ENCODE measurements around the gene SPEN.
A peak's percentile ranks its signal among the peaks of the same experiment; 100 is the strongest.

Gene SPEN

DNA sequence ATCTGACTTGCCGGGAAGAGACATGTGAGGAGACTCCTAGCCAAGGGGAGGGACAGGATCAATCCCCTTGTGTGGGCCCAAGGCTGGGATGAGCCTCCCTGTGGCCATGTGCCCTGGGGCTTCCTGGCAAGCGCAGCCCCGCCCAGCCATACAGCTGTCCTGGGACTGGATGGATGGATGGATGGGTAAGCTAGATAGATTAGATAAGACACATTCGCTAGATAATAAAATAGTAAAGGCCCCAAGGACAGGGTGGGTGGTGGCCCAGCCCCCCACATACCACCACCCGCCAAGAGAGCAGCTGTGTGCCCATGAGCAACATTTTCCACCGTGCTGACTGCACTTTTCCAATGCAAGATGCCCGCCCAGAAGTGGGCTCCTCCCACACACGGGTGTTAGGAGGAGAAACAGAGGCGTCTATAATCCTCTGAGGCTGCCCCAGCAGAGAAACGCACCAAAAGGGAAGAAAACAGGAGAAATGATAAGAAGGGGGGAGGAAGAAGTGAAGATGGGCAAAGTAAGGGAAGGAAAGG, 103.3 kb downstream of the SPEN start:
- WGBS, 2 experiments (ENCODE audit: insufficient coverage in 2 of 2): 74 to 90% methylated on average over 5 to 7 of the region's 10 CpGs
- no peak overlapping the region for H3K4me3 ChIP-seq (ENCODE audit: extremely low read depth, insufficient read depth, low read length, poor library complexity, severe bottlenecking)
- peak overlapping the region; percentile 90 for H3K27ac ChIP-seq (ENCODE audit: low read depth, low read length, severe bottlenecking)

DNA sequence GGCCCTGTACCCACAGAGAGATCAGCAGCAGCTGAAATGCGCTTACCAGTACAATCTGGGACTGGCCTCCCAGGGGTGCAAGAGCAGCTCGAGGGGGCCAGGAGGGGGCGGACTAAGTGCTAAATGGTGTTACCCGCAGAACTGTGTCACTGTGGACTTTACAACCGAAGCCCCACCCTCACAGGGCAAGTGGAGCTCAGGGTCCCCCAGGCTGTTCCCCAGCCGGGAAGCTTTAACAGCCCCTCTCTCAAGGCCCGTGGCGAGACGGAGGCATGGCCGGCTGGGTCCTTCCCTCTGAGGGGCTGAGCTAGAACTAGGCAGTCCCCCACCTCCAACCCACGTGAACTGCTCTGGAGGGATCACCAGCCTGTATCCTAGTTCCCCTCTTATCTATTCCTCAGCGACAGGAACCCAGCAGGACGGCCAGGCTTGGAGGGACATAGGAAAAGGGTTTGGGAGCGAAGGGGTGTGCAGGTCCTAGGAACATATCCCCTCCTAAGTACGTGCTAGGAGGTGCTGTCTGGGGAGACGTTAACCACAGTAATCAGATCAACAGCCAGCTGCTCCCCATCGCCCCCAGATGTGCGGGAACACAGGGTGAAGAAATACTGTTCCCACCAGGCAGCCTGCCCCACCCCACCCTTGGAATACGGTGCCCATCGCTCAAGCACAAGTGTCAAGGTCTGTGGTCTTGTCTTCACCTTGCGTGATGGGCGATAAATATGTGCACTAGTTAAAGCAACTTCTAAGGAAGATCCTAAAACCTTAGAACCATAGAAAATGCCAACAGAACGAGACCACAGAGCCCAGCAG, 104.0 kb downstream of the SPEN start:
- Histone ChIP-seq H3K9me3 (ENCODE audit: control insufficient read depth, low read length) (no peaks in the 10 kb centered on the region), H3K27ac (ENCODE audit: low read depth, low read length, severe bottlenecking) (peak overlapping the region; percentile 90), H3K36me3 (ENCODE audit: control insufficient read depth, insufficient read depth, low read length) (peaks cover 32% of the 10 kb centered on the region), H3K4me1 (ENCODE audit: control insufficient read depth, insufficient read depth, low read length, poor library complexity, severe bottlenecking) (peaks cover 67% of the 10 kb centered on the region), H3K4me3 (ENCODE audit: extremely low read depth, insufficient read depth, low read length, poor library complexity, severe bottlenecking) (no peak overlapping the region)
- 75 to 82% methylated on average over 12 to 20 of the region's 23 CpGs for WGBS, 2 experiments (ENCODE audit: insufficient coverage in 2 of 2)

More for the DNA sequence above, 103.3 kb downstream of the SPEN start:
- no peaks in the 10 kb centered on the region for H3K9me3 ChIP-seq (ENCODE audit: control insufficient read depth, low read length)
- peaks cover 60% of the 10 kb centered on the region for H3K4me1 ChIP-seq (ENCODE audit: control insufficient read depth, insufficient read depth, low read length, poor library complexity, severe bottlenecking)
- peaks cover 38% of the 10 kb centered on the region for H3K36me3 ChIP-seq (ENCODE audit: control insufficient read depth, insufficient read depth, low read length)

DNA sequence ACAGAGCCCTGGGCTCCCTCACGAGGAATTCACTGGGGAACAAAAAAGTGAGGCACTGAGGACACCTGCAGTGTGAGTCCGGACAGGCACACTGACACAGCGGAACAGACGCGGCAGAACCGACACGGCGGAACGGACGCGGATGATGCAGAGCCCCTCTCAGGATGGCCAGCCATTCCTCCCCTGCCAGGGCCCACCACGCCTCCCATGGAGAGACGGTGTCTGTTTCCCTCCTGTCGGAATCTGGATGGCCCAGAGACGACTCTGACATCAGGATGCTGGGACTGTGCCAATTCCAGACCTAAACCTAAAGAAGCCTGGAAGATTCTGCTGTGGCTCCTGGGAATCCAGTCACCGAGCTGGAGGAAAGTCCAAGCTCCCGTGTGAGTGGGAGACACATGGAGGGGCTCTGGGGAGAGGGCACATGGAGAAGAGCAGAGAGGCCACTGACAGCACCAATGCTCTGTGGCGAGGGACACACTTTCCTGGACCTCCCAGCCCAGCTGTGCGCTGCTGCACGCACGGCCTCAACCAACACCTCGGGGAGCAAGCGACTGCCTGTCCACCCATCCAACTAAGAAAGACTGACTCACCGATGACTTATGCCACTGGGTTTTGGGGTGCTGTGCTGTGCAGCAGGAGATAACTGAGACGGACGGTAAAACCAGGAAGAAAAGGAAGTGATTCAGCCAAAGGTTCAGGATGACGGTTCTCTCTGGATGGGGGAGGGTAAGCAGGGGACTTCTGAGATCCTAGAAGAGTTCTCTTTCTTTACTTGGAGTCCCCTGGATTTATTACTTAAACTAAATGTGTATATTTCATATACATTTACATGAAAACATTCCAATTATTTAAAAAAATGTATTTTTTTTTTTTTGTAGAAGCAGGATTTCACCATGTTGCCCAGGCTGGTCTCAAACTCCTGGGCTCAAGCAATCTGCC, 105.1 kb downstream of the SPEN start:
- no peaks in the 10 kb centered on the region for H3K9me3 ChIP-seq (ENCODE audit: control insufficient read depth, low read length)
- peaks cover 71% of the 10 kb centered on the region for H3K4me1 ChIP-seq (ENCODE audit: control insufficient read depth, insufficient read depth, low read length, poor library complexity, severe bottlenecking)
- 88 to 91% methylated on average over 19 to 26 of the region's 27 CpGs for WGBS, 2 experiments (ENCODE audit: insufficient coverage in 2 of 2)
- peak overlapping the region; percentile 90 for H3K27ac ChIP-seq (ENCODE audit: low read depth, low read length, severe bottlenecking)
- H3K36me3 ChIP-seq (ENCODE audit: control insufficient read depth, insufficient read depth, low read length): peaks cover 26% of the 10 kb centered on the region
- no peak overlapping the region for H3K4me3 ChIP-seq (ENCODE audit: extremely low read depth, insufficient read depth, low read length, poor library complexity, severe bottlenecking)

DNA sequence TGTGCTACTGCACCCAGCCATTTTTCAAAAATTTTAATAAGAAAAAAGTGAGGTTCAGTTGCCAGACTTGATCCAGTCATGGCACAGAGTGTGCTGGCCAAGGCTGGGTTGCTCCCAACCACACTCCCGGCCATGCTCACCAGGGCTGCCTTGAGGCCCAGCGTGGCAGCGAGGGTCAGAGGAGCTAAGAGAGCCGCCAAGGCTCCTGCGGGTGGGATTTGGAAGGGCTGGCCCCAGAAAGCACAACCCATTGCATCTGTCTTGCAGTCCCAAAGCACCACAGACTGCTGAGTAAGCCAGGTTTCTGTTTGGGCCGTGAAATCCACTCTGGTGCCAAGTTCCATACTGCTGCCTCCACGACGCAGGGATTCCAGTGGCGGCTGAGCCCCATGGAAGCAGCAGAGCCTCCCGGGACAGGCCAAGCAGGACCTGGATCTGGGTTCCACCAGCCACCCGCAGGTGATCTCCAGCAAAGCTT, 105.8 kb downstream of the SPEN start:
- H3K36me3 ChIP-seq (ENCODE audit: control insufficient read depth, insufficient read depth, low read length): peaks cover 18% of the 10 kb centered on the region
- H3K4me3 ChIP-seq (ENCODE audit: extremely low read depth, insufficient read depth, low read length, poor library complexity, severe bottlenecking): no peak overlapping the region
- no peaks in the 10 kb centered on the region for H3K9me3 ChIP-seq (ENCODE audit: control insufficient read depth, low read length)
- H3K27ac ChIP-seq (ENCODE audit: low read depth, low read length, severe bottlenecking): peak overlapping the region; percentile 90
- H3K4me1 ChIP-seq (ENCODE audit: control insufficient read depth, insufficient read depth, low read length, poor library complexity, severe bottlenecking): peaks cover 74% of the 10 kb centered on the region
- 92 to 94% methylated on average over 10 of the region's 11 CpGs for WGBS, 2 experiments (ENCODE audit: insufficient coverage in 2 of 2)

DNA sequence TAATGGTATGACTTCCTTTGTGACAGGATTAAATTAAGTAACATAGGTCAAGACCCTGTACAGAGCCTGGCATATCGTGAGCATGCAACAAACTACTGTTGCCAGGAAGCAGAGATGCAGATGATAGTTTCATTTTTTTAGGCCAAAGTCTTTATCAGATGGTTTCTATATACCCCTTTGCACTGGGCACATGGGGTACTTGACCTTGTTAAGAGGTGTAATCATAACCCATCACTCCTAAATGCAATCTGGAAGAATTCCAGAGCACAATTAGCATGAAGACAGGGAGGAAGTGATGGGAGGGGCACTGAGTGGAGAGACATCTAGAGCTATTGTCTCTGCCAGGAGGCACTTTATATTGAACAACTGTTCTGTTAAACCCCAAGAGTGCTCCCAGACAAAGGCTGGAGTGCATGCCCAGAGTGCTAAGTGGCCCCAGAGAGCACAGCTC, 106.3 kb downstream of the SPEN start:
- WGBS, 2 experiments (ENCODE audit: insufficient coverage in 2 of 2): 80 to 91% methylated on average over 1 of the region's 1 CpG
- no peak overlapping the region for H3K4me3 ChIP-seq (ENCODE audit: extremely low read depth, insufficient read depth, low read length, poor library complexity, severe bottlenecking)
- peak overlapping the region; percentile 90 for H3K27ac ChIP-seq (ENCODE audit: low read depth, low read length, severe bottlenecking)
- H3K36me3 ChIP-seq (ENCODE audit: control insufficient read depth, insufficient read depth, low read length): peaks cover 14% of the 10 kb centered on the region
- H3K9me3 ChIP-seq (ENCODE audit: control insufficient read depth, low read length): no peaks in the 10 kb centered on the region
- peaks cover 70% of the 10 kb centered on the region for H3K4me1 ChIP-seq (ENCODE audit: control insufficient read depth, insufficient read depth, low read length, poor library complexity, severe bottlenecking)

DNA sequence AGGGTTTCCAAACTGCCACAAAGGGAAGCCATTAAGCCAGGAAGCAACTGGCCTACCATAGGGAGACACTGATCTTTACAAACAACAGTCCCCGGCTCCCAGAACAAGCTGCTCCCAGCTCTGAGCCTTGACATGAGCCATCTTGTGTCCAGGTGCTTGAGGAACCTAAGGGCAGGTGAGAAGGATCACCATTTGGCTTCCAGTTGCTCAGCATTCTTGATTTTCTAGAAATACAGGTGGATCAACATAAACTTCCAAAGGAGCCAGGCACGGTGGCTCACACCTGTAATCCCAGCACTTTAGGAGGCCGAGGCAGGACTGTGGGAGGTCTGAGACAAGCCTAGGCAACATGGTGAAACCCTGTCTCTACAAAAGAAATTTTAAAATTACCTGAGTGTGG, 106.8 kb downstream of the SPEN start:
- peak overlapping the region; percentile 36 for H3K27ac ChIP-seq (ENCODE audit: low read depth, low read length, severe bottlenecking)
- H3K9me3 ChIP-seq (ENCODE audit: control insufficient read depth, low read length): no peaks in the 10 kb centered on the region
- no peak overlapping the region for H3K4me3 ChIP-seq (ENCODE audit: extremely low read depth, insufficient read depth, low read length, poor library complexity, severe bottlenecking)
- peaks cover 14% of the 10 kb centered on the region for H3K36me3 ChIP-seq (ENCODE audit: control insufficient read depth, insufficient read depth, low read length)
- 79 to 93% methylated on average over 3 of the region's 3 CpGs for WGBS, 2 experiments (ENCODE audit: insufficient coverage in 2 of 2)
- H3K4me1 ChIP-seq (ENCODE audit: control insufficient read depth, insufficient read depth, low read length, poor library complexity, severe bottlenecking): peaks cover 65% of the 10 kb centered on the region

DNA sequence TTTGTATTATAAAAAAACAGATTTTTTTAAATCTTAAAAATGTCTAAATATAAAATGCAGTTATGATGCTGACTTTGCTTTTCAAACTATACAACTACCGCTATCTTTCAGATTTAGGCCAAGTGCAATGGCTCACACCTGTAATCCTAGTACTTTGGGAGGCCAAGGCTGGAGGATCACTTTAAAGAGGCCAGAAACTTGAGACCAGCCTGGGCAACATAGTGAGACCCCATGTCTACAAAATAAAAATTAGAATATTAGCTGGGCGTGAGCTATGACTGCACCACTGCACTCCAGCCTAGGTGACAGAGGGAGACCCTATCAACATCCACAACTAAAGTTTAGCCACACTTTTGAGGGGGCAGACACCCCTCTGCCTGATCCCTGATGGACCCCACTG, 108.0 kb downstream of the SPEN start:
- peaks cover 53% of the 10 kb centered on the region for H3K4me1 ChIP-seq (ENCODE audit: control insufficient read depth, insufficient read depth, low read length, poor library complexity, severe bottlenecking)
- H3K9me3 ChIP-seq (ENCODE audit: control insufficient read depth, low read length): no peaks in the 10 kb centered on the region
- peaks cover 10% of the 10 kb centered on the region for H3K36me3 ChIP-seq (ENCODE audit: control insufficient read depth, insufficient read depth, low read length)
- WGBS, 2 experiments (ENCODE audit: insufficient coverage in 2 of 2): 83 to 100% methylated on average over 1 to 2 of the region's 2 CpGs
- H3K4me3 ChIP-seq (ENCODE audit: extremely low read depth, insufficient read depth, low read length, poor library complexity, severe bottlenecking): no peak overlapping the region
- peak overlapping the region; percentile 57 for H3K27ac ChIP-seq (ENCODE audit: low read depth, low read length, severe bottlenecking)

DNA sequence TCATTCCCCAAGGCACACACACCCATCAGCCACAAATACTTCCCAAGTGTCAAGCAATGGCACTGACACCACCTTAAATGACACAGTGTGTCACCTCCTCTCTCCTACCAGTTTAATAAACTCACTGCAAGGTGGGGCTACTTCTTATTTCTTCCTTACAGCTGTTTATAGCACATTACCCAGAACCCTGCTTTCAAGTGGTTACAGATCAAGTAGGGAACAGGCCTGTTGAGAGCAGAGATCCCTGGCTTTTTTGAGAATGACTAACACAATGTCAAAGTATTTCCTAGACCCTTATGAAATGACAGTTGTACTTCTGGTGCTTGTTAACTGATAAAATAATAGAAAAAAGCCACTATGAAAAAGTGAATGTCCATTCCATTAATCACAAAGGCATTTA, 108.6 kb downstream of the SPEN start:
- Histone ChIP-seq H3K36me3 (ENCODE audit: control insufficient read depth, insufficient read depth, low read length) (peaks cover 10% of the 10 kb centered on the region), H3K4me1 (ENCODE audit: control insufficient read depth, insufficient read depth, low read length, poor library complexity, severe bottlenecking) (peaks cover 47% of the 10 kb centered on the region), H3K27ac (ENCODE audit: low read depth, low read length, severe bottlenecking) (peak overlapping the region; percentile 57), H3K9me3 (ENCODE audit: control insufficient read depth, low read length) (no peaks in the 10 kb centered on the region), H3K4me3 (ENCODE audit: extremely low read depth, insufficient read depth, low read length, poor library complexity, severe bottlenecking) (no peak overlapping the region)

DNA sequence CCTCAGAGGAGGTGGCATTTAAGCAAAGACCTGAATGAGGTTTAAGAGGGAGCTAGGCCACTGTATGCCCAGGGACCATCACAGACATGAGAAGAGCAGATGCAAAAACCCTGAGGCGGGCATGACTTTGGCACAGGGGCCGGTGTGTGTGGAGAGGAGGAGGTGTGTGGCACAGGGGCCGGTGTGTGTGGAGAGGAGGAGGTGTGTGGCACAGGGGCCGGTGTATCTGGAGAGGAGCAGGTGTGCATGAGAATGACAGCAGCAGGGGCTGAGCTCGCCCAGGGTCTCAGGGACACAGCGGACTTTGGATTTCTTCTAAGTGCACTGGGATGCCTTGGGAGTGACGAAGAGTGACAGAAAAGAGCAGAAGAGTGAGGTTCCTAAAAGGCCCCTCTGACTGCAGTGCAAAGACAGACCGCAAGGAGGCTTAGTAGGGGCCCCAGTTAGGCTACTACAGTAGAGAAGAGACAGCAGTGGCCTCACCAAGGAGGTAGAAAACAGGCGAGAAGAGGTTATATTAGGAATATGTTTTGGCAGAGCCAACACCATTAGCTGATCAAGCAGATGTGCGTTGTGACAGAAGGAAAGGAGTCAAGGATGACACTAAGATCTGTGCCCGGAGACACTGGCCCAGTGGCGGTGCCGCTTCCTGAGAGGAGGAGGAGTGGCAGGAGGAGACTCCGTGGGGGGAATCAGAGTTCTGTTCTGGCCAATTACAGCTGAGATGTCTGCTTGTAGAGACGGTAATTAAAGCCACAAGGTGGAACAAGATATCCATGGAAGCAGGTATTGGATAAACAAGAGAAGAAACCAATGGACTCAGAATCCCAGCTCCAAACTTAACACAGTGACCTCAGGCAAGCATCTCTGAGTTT, 110.0 kb downstream of the SPEN start:
- Histone ChIP-seq H3K27ac (ENCODE audit: low read depth, low read length, severe bottlenecking) (no peak overlapping the region), H3K4me3 (ENCODE audit: extremely low read depth, insufficient read depth, low read length, poor library complexity, severe bottlenecking) (no peak overlapping the region), H3K36me3 (ENCODE audit: control insufficient read depth, insufficient read depth, low read length) (peaks cover 14% of the 10 kb centered on the region), H3K9me3 (ENCODE audit: control insufficient read depth, low read length) (no peaks in the 10 kb centered on the region), H3K4me1 (ENCODE audit: control insufficient read depth, insufficient read depth, low read length, poor library complexity, severe bottlenecking) (peaks cover 34% of the 10 kb centered on the region)
- 74 to 80% methylated on average over 13 to 14 of the region's 15 CpGs for WGBS, 2 experiments (ENCODE audit: insufficient coverage in 2 of 2)

DNA sequence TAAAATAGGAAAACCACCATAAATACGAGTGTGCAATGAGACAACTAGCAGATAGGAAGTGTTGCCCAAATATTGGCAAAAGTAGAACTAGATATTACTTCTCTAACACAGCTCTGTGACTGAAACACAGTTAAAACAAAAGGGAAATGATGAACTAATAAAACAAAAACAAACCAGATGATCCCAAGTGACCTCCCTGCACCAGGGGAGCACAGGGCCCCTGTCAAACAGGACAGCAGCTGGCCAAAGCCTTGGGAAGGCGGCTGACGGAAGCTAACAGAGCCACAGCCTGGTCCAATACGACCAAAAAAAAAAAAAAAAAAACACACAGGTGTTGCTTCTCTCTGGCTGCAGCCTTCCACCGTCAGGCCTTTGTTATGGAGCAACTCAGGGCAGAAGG, 110.6 kb downstream of the SPEN start:
- 88% methylated on average over 4 of the region's 5 CpGs; no CpG with 5 or more reads in 1 of the 2 experiments for WGBS, 2 experiments (ENCODE audit: insufficient coverage in 2 of 2)
- peaks cover 27% of the 10 kb centered on the region for H3K4me1 ChIP-seq (ENCODE audit: control insufficient read depth, insufficient read depth, low read length, poor library complexity, severe bottlenecking)

More for the DNA sequence above, 110.6 kb downstream of the SPEN start:
- peaks cover 13% of the 10 kb centered on the region for H3K36me3 ChIP-seq (ENCODE audit: control insufficient read depth, insufficient read depth, low read length)
- H3K4me3 ChIP-seq (ENCODE audit: extremely low read depth, insufficient read depth, low read length, poor library complexity, severe bottlenecking): no peak overlapping the region
- H3K9me3 ChIP-seq (ENCODE audit: control insufficient read depth, low read length): no peaks in the 10 kb centered on the region
- H3K27ac ChIP-seq (ENCODE audit: low read depth, low read length, severe bottlenecking): no peak overlapping the region

Measured in mesodermal cell (in vitro differentiated cells).